Urothelium cell line (cell line): Measurements from ENCODE around the gene TTC21A.

Source experiments
- DNase-seq: peaks from one replicate; pipeline ENCODE4 v3.0.0; 2011; ENCODE audit warnings: low spot score, mixed read lengths
- FAIRE-seq: peaks from 2 replicates; lab custom pipeline; 2011; peaks lifted over from hg19 to GRCh38; lab: Jason Lieb, UNC

TTC21A gene

DNA sequence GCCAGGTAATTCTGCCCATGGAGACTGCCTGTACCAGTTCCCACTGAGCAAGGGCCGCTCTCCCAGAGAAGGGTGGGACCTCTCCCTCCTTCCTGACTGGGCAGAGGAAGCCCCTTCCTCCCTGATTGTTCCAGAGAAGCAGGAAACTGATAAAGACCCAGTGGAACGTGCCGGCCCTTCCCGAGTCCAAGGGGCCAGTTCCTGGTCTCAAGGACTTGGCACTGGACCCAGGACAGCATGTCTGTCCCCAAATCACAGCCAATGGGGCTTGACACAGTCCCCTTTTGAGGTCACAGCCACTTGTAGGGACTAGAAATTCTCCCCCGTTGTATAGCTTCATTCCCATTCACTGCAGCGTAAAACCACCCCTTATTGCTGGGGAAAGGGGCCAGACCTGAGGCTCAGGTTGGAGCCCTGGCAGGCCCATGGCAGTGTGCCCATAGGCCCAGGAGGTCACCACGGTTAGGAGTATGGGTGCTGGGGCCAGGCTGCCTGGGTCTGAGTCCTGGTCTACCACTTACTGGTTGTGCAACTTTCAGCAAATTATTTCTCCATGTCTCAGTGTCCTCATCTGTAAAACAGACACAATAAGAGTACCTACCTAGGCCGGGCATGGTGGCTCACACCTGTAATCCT lies 27.8 kb downstream of the TTC21A start:
- FAIRE-seq (no peak), DNase-seq (no peak)

DNA sequence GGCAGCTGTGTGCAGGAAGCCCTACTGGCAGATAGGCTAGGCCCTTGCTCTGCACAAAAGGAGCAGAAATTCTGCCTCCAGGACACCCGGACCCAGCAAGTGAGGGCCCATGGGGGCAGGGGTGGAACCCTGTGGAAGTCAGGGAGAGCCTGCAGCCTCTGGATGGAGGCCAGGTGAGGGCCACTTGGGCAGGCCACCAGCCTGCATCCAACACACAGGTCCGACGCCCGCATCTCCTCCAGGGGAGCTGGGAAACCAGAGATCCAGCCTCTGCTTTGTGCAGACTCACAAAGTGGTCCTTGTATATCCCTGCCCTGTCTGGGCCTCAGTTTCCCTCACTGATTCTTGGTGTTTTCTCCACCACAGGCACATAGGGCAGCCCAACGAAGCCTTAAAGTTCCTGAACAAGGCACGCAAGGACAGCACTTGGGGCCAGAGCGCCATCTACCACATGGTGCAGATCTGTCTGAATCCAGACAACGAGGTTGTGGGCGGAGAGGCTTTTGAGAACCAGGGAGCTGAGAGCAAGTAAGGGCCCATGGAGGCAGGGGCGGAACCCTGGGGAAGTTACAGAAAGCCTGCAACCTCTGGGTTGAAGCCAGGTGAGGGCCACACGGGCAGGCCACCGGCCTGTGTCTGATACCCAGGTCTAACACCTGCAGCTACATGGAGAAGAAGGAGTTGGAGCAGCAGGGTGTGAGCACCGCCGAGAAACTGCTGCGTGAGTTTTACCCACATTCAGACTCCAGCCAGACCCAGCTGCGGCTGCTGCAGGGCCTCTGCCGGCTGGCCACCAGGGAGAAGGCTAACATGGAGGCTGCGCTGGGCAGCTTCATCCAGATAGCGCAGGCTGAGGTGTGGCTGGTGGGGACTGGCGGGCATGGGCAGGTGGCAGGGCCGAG lies 29.3 kb downstream of the TTC21A start:
- DNase-seq (no peak), FAIRE-seq (no peak)

DNA sequence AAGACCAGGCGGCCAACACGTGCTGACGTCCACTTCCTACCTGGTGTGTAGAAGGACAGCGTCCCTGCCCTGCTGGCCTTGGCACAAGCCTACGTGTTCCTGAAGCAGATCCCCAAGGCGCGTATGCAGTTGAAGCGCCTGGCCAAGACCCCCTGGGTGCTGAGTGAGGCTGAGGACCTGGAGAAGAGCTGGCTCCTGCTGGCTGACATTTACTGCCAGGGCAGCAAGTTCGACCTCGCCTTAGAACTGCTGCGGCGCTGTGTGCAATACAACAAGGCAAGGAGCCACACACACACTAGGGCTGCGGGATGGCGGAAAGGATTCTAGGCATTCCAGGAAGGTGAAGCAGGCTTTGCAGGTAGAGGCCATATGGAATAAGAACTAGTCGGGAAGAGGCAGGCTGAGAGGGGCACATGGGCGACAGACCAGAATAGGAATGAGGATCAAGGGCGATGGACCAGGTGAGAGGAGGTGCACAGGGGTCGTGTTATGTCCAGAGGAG lies 30.0 kb downstream of the TTC21A start:
- DNase-seq (no peak), FAIRE-seq (no peak)

DNA sequence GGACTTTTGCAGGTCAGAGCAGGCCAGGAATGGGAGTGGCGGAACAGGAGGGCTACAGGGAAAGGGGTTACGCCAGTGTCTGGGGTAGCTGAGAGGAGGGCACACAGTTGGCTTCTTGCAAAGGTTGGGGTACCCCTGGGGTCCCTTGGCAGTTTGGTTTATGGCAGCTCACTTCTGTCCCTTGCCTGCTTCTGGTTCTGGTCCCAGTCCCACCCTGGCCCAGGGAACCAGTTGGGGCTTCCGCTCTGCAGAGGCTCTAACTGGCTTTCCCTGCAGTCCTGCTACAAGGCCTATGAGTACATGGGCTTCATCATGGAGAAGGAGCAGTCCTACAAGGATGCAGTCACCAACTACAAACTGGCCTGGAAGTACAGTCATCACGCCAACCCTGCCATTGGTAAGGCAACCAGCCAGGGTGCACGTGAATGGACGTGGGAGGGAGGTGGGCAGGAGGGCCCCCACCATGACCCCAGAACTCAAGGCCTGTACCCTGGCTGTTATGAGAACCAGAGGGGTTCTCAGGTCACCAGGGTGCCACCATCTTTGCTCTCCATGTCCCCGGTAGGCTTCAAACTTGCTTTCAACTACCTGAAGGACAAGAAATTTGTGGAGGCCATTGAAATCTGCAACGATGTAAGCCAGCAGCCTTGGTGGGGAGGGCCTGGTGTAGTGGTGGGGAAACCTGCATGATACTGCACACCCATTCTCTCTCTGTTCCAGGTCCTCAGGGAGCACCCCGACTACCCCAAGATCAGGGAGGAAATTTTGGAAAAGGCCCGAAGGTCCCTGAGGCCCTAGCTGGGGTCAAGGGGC lies 30.7 kb downstream of the TTC21A start:
- no peak for DNase-seq
- peak; percentile 80 for FAIRE-seq

DNA sequence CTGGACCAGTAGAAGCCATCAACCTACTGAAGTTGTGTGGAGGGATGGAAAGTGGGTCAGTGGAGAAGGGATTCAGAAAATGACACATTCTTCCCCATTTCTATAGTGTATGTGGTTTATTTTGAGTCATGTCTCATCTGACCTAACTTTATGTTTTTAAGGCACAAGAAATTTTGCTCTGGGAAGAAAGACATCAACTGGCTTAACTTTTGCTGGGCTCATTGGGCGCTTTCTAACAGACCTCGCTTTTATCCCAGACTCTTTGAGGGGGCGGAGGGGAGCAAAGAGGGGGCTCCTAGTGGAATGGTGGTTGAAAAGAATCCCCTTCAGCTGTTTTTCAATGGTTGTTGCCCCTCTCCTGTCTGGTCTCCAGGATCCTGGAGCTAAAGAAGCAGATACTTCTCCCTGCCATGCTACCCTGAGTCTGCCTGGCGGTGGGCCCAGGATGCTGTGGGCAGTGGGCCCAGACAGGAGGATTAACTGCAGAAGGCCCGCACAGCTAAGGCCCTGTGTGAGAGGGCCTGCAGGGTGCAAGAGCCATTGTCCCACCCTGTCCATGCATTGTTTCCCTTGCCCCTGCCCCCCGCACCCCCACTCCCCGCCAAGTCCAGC lies 31.4 kb downstream of the TTC21A start:
- FAIRE-seq (no peak), DNase-seq (no peak)

DNA sequence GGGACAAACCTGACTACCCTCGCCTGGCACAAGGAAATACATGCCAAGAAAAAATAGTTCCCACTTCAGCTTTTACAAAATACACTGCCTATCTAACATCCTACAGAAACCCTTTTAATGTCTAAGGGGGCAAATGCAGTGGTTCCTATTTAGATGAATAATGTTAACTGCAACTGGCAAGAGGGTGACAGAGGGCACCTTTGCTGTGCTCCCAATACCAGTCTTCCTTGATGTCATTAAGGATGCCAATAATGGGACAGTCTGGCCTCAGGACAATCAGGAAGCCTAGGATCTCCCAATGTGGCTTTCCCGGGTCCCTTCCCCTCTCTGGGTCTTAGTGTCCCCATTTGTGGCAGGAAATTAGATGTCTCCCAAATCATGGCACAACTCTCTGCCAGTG lies 32.0 kb downstream of the TTC21A start:
- no peak for FAIRE-seq
- DNase-seq, result no peak

DNA sequence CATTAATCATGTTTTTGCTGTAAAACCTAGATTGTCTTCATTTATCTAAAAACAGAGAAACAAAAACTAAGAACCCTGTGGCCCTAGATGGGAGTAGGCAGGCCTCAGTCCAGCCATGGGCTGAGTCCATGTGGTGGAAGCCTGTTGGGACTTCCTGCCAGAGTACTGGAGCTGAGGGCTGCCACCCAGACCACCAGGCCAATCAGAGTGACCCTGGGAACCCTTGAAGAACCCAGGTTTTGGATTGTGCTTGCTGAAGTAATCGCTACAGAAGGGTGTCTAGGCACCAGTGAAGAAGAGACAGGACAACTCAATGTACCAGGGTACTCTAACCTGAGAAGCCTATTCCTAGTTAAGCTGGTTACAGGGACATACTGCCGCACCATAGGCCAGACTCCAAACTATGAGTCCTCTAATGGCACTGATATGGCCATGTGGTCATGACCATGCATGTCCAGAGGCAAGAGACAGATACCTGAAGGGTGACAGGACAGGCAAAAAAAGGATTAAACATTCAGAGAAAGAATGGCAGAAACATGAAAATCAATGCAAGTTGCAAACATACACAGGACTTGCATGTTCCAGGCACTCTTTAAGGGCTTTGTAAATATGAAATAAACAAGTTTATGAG lies 33.0 kb downstream of the TTC21A start:
- FAIRE-seq (no peak), DNase-seq (no peak)

DNA sequence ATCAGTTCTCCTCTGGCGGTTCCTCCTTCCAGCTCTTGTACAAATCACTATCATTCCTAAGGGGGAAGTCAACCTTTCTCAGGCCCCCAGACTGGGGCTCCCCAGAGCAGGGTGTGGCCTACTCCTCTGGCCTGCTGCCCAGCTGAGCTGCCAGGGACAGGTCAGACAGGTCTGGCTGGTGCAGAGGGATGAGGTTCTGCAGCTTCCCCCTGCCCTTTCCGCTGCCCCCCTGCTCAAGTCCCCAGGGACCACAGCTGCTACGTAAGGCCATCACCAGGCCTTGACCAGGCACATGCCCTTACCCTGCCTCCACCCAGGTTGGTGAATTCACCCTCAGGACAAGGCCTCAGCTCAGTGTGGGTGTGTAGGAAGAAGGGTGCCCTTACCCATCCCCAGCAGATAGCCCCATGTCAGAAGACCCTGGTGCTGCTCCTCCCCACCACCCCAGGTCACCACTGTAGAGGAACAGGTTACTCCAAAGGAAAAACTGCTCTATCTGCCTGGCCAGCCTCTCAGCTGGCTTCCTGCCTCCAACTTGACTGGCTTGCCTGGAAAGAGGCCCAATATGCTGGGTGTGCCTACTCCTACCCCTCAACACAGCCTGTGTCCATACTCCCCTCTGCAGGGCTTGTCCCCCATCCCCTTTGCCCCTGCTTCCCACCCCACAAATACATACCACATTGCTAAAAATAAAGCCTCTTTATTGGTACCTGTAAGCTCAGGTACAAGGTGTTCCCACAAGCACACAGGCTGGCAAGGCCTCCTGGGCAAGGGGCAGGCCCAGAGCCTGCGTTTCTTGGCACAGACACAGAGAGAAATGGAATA lies 33.9 kb downstream of the TTC21A start:
- FAIRE-seq, result peak; percentile 30
- DNase-seq, result no peak

DNA sequence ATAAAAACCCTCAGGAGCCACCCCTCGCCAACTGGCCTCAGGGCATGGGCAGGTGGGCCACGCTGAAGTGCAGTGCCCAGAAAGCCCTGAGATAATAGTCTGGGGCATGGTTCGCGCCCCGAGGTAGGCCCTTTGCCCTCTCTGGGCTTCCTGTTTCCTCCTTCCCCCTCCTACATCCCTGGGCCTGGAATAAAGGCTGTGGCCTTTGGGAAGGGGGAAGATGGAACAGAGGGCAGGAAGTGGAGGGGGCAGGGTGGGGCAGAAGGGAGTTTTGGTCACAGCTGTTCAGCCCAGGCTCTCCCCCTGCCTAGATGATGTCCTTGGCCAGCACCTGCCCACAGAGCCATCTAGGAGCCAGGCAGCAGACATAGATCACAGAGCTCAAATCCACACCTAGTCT lies 34.6 kb downstream of the TTC21A start:
- no peak for FAIRE-seq

DNA sequence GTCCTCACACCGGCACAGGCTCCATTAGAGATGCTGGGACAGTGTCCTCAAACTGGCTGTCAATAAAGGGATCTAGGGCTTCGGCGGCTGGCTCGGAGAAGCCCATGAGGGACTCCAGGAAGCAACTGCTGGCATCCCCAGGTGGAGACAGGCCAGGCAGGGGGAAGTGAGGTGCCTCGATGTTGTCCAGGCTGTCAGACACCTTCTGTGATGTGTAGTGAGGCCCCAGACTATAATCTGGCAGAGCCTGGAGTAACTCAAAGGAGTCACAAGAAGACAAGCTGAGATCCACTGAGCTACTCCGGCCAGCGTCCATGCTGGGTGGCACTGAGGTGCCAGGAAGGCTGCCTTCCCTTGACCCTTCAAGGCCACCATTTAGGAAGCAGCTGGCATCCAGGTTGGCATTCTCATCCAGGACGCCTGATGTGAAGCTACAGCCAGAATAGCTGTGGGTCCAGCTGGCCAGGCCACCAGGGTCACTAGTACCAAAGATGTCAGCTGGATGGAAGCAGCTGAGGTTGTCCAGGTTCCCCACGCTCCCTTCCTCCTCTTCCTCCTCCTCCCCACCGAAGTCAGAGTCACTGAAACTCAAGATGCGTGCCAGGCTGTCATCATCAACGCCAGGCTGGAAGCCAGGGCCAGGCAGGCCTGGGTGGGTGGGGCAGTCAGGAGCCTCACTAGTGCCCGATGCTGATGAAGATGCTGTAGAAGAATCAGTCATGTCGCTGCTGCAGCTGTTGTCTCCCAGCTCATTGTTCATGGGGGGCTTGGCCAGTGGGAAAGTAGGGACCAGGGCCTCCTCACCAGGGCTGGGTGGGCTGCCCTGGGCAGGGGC lies 35.8 kb downstream of the TTC21A start:
- DNase-seq, result no peak

More for the DNA sequence above, 34.6 kb downstream of the TTC21A start:
- no peak for DNase-seq

DNA sequence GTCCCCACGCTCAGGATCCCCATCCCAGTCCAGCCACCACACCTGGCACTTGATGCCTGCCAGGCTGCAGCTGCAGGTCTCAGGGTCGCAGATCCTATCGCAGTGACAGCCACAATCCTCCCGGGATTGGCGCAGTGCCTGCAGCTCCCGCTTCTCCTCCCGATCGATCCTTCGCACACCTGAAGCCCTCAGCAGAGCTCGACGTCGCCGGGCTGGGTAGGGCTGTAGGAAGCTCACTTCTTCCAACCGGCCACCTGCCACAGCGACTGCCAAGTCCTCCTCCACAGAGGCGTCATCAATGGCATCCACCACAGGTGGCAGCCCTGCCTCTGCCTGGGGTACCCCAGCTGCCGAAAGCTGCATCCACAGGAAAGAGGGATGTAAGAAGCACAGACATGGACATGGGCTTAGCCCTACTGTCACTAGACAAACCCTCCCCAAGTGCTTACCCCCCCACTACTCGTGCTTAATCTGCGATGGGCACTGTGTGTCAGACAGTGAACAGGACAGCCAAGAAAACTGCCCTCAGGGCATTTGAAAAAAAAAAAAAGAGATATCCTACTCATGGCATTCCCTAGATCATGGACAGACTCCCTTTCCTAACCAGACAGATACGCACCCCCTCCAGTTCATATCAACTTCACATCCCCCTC lies 36.7 kb downstream of the TTC21A start:
- no peak for FAIRE-seq

More for the DNA sequence above, 35.8 kb downstream of the TTC21A start:
- no peak for FAIRE-seq

DNA sequence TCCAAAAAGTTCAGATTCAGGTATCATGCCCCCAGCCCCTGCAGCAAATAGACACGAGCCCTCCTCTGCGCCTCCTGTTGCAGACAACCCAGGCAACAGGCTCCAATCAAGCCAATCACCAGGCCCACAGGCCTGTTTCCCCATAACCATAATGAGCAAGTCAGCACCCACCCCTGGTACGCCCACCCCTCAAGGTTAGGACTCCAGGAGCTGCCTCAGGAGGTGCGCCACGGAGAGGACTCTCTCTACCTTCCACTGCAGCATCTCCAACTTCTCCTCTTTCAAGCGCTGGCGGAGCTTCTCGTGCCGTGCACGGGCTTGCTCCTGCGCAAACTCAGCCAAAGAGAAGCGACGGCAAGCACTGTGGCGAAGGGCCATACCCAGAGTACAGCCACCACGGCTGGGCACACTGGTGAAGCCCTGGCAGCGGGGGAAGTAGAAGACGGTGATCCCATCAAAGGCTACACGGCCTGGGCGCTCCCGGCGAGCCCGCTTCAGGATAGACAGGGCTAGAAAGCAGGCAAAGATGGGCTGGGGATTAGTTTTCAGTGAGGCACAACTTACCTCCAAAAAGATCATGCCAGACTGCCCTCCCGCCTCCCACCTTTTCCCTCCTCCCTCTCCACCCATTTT lies 37.4 kb downstream of the TTC21A start:
- FAIRE-seq (no peak), DNase-seq (no peak)

More for the DNA sequence above, 36.7 kb downstream of the TTC21A start:
- no peak for DNase-seq

DNA sequence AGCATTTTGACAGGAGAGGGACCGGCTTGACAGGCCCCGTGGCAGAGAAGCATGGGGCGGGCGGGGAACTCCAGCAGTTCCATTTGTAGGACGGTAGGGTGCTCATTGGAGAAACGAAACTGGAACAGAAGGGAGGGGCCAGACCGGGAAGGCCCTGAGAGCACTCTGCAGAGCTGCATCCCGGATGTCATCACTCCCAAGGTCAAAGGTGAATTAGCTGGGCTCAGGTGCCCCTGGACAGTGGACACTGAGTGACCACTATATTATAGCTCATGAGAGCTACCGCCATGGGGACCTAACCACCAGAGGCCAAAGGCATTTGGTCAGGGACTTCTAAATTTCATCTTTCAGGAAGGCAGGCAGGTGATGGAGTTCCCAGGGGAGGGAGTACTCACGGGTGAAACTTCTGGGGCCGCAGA lies 38.6 kb downstream of the TTC21A start:
- FAIRE-seq (no peak), DNase-seq (no peak)

DNA sequence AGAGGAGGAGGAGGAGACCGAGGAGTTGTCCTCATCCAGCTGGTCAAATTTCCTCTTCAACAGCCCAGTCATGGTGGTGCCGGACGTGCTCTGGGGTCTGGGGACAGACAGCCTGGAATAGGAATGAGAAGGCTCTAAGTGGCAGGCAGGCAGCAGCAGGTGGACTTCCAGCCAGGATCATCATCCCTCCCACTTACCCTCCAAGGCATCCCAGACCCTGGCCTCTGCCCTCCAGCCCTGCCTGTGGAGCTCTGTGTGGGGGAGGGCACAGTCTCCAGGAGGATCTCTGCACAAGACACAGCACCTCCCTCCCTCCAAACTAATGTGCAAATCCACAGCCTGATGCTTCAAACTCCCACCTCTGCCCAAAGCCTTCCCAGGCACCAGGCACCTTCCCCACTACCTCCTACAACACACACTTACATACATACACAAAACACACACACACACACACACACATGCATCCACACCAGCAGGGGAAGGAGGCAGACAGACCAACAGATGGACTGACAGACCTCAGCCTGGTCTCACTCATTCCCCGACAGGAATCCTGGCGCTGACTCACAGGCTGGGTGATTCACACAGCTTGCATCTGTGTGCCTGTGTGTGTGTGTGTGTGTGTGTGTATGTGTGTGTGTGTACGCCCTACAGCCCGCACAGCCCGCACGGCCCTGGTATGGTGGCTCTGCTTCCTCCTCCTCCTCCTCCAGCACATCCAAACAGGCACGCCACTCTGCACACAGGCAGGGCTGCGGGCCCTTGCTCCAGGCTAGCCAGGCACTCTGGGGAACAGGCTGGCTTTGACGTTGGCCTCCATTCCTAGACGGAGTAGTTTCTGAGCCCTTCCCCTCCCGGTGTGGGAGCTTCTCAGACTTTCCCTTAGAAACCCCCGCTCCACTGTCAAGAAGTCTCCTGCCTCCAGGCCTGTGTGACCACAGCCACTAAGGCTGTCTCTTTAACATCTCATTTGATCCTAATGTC lies 39.4 kb downstream of the TTC21A start:
- DNase-seq, result peak; percentile 81
- peak; percentile 93 for FAIRE-seq

DNA sequence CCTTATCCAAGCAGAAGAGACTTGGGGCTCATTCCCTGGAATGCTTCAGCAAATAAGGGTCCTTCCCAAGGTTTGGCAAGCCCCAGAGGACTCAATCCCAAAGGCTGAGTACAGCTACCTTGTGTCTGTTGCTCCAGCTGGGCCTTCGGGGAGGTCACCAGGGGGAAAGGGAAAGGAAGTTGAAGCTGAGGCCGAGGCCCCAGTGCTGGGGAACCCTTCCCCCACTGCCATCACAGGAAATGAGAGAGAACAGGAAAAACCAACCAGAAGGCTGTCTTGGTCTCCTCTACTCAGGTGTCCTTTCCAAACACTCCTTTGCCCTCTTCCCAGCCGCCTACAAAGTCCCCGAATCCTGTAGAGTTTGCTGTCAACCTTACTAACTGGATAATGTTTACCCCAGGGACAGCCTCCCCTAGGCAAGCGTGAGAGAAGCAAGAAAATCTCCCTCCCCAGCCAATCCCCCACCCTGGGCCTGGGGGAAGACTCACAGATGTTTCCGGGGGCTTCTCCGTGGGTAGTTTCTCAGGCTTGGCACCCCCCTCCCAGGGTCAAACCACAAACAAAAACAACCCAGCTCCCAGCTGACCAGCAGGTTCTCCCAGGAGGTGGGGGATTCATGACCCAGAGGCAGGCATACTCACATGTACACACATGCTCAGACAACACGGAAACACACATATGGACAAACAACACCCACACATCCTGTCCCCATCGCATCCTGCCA lies 40.4 kb downstream of the TTC21A start:
- FAIRE-seq (no peak), DNase-seq (no peak)
